NCI-H446 (cell line): ENCODE results near the gene KIF1C.
"Not testable (repeated sequence)": the region's sequence is repeated elsewhere in the genome, so short reads cannot be mapped to it uniquely, and the experiment has no call there.

ENCODE experiments used
- DNase-seq, 2 experiments: peaks; one replicate each; lab custom pipeline; 2025; lab: John Stamatoyannopoulos, UW

Gene KIF1C

DNA sequence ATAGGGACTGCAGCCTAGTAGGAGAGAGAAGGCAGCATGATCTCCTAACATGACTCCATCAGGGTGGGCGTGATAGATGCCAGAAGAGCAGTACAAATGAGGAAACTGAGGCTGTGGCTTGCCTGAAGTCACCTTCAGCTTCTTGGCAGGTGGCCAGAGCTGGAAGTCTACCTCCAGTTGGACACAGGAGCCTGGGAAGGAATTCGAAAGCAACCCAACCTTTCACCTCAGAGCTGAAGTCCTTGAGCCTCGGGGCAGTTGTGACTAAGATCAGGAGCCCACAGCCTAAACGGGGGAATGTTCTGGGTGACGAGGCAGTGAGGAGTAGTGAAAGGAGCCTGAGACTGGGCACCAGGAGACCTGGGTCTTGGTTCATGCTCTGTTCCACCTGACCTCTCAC is 46.9 kb downstream of the KIF1C start:
- DNase-seq = no peak

DNA sequence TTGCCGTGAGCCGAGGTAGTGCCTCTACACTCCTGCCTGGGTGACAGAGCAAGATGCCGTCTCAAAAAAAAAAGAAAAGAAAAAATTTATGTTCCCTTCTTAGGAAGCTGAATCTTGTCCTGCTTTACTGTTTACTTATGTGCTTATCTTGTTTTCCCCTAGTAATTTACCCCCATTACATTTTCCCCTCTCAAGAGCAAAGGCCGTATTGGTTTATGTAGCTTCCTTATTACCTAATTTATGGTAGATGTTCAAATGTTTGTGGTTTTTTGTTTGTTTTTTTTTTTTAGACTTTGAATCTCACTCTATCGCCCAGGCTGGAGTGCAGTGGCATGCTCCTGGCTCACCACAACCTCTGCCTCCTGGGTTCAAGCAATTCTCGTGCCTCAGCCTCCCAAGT is 47.7 kb downstream of the KIF1C start:
- DNase-seq = no peak

DNA sequence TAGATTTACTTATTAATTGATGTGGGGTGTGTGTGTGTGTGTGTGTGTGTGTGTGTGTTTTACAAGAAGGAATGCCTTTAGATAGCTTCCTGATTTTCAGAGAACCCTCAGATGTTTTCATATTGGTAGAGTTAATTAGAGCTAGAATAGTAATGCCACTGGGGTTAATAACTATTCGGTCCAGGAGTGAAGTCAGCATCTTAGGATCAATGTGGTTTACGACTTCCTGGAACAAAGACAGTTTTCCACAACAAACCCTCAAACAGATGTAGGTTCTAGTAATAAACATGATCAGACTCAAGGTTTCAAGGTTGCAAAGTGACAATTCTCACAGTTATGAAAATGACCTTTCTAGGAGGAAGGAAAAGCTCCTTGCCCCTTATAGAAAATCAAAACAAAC is 49.7 kb downstream of the KIF1C start:
- no peak for DNase-seq

DNA sequence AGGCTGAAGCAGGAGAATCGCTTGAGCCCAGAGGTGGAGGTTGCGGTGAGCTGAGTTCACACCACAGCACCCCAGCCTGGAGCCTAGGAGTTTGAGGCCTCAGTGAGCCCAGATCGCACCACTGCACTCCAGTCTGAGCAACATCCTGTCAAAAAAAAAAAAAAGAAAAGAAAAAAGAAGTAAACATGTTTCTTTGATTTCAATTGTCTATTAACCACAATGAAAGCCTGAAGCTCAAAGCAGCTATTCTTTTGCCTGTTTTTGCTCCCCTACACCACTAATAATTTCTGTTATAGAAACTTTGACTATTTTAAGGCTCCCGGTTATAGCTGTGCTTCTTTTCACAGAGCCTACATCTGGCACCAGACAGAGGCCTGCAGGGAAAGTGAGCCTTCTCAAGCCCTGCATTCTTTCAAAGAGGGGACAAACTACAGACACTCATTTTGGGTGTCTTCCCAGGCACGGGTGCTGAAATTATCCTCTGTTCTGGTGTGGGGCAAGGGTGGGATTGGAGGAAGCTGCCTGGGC is 51.6 kb downstream of the KIF1C start:
- DNase-seq = no peak

DNA sequence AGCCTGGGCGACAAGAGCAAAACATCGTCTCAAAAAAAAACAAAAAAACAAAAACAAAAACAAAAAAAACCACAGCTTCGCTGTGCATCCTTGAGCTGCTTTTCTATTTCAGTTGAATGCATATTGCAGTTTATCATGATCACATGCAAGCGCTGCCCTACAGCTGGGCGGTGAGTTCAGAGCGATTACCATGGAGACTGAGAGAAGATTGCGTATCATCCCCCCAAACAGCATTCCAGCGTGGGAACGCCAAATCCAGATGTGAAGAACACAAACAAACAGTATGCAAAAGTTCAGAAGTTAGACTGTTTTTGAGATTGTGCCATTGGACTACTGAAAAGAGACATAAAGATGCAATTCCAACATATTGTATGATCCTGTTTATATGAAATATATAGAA is 52.5 kb downstream of the KIF1C start:
- DNase-seq = no peak

DNA sequence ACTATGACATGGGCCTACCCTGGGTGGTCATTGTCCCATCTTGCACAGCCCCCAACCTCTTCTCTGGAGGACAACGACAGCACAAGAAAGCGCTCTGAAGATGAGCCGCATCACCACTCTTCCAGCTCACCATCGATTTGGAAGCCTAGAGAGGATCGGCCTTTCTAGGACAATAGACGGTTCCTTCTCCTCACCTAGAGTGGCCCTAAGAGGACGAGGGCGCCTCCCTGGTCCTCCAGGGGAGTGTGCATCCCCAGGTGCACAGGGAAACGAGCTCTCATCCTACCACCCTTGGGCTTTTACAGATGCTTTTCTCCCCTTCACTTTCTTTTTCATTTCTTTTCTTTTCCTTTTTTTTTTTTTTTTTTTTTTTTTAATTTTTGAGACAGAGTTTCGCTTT is 57.8 kb downstream of the KIF1C start:
- no peak for DNase-seq

DNA sequence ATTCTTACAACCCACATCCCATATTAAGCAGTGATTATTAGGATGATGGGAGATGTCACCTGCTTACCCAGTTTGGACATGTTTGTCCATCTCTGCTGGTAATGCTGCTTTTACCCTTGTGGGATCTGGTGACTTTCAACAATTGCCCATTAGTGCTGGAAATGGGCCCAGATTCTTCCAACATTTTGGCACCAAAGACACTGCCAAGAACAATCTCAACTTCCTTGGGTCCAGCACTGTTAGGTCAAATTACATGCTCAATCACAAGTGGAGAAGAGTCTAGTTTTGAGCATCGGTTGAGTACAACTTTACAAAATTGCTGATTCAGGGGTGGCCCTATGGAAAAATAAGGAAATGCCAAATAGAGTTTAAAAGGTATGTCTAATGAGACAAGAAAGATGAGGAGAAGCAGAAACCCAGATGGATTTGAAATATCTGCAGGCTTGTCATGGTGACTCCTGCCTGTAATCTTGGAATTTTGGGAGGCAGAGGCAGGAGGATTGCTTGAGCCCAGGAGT is 67.5 kb downstream of the KIF1C start:
- peak in 1 of 2 experiments; percentile 4 for DNase-seq

DNA sequence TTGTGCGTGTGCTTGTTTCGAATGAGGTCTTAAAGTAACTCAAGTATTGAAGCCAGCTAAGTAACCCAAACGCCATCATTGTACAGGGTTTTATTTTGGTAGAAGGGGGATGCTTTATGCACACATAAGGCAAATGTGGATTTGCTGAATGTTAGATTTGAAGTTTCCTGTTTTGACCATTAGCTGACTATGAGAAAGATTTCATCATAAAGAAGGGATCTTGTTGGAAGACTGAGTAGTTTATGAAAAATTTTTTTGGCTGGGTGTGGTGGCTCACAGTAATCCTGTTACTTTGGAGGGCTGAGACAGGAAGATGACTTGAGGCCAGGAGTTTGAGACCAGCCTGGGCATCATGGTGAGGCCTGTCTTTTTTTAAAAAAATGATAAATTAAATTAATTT is 70.5 kb downstream of the KIF1C start:
- DNase-seq = no peak

DNA sequence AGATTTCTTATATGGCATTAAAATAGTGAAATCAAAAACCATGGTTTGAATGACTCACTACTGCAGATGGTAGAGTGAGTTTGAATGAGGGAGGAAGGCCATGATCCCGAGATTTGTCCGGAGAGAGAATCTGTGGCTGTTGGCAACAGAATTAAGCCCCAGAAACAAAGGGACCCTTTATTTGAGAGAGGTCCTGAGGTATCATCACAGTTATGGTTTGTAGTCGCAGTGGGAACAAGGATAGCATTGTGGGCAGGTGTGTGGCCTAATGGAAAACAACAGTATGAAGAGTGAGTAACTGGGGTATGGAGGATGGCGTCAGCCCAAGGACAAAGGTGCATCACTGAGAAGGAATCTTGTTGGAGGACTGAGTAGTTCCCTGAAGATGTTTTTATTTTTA is 72.0 kb downstream of the KIF1C start:
- DNase-seq = no peak

DNA sequence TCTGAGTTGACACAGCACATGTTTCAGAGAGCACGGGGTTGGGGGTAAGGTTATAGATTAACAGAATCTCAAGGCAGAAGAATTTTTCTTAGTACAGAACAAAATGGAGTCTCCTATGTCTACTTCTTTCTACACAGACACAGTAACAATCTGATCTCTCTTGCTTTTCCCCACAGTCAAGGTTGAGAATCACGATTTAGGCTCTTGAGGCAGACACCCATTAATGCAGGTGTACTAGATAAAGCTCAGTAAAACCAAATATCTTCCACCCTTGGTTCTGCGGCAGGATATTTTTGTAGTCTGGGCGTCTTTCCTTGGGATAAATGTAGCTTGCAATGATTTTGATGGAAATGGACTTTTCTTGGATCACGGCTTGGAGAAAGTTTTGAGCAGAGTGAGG is 77.7 kb downstream of the KIF1C start:
- not testable (repeated sequence) for DNase-seq

DNA sequence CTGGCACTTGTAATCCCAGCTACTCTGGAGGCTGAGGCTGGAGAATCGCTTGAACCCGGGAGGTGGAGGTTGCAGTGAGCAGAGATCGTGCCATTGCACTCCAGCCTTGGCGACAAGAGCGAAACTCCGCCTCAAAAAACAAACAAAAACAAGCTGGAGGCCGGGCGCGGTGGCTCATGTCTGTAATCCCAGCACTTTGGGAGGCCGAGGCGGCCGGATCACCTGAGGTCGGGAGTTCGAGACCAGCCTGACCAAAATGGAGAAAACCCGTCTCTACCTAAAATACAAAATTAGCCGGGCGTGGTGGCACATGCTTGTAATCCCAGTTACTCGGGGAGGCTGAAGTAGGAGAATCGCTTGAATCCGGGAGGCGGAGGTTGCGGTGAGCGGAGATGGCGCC is 79.5 kb downstream of the KIF1C start:
- DNase-seq = not testable (repeated sequence)

DNA sequence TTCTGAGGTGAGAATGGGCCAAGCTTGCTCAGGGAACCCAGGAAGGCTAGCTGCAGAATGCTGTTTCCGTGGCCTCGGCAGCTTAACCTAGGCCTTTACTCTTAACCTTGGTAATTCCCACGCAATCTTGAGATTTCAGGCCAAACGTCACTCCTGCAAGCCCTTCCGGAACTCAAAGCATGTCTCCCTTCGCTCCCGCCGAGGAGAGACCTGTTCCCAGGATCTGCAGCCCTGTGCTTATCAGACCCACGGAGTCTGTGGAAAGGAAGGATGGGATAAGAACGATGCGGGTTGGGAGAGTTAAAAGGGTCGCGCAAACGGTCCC is 80.0 kb downstream of the KIF1C start:
- DNase-seq = no peak
